HG02798 (cell line): ENCODE measurements around the gene PLCG2.

Source experiments
- ATAC-seq: cut with Tn5 transposase; IDR thresholded peaks from one replicate; pipeline ENCODE4 v1.9.1; 2021; ENCODE audit warnings: mild to moderate bottlenecking; ENCODE audit not compliant: unreplicated experiment, poor library complexity

The PLCG2 gene

GRCh38 chr16:81837312-81837751, 58.2 kb downstream of the PLCG2 start:
- ATAC-seq: no peak

GRCh38 chr16:81838794-81839193, 59.7 kb downstream of the PLCG2 start:
- peak; percentile 43 for ATAC-seq

DNA sequence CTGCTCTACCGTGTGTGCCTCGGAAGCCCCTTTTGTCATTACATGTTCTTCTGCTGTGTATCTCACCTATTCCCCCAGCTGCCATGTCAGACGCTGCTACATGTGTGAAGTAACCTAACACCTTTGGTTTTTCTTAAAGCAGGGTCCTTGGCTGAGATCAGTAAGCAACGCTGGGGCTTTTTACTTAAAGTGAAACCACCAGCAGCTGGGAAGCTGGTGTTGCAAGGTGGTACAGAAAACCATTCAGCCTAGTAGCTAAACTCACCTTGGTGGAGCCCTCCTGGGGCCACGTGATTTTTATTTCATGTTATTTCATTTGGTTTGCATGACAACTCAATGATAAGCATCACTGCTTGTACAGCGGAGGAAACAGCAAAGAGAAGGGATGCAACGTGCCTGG, 62.6 kb downstream of the PLCG2 start:
- peak; percentile 57 for ATAC-seq

DNA sequence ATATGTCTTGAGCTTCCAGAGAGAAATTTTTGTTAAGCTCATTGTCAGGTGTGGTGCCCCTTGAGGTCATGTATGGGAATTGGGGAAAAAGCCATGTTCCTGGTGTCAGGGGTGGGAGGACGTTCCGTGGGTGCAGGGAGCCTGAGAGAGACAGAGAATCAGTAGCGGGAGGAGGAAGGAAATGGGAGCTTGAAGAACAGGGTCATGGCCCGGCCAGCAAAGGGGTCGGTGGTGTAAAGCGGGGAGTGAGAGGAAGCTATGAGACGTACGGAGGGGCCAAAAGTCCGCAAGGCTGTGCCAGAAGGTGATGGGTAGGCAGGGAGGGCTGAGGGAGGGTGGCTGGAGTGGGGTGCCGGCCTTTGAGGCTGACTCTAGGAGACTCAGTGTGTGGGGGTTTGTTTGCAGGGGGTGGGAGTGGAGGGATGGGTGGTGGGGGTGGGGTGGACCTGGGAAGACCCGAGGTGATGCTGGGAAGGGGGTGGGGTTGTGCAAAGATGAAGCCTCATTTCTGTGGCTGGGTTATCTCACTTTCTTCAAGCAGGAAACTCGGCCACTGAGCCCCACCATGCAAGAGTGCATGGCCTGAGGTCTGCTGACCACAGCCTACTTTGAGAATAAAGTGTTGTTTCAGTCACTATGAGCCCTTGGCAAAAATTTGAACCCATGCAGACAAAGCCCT, 63.6 kb downstream of the PLCG2 start:
- ATAC-seq: no peak

DNA sequence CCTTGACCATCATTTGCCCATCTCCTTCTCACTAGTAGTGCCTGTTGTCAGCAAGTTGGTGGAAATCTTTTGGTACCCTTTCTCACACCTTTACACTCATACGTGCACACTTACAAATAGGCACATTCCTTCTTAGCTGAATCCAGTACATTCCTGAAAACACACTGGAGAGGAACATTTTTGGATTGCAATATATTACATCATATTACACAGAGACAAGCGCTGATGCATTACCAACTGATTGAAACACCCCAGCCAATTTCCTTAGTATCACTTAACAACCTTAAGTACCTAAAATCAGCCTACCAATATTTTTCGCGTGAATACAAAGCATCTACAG, 64.1 kb downstream of the PLCG2 start:
- no peak for ATAC-seq

- ATAC-seq: no peak
These were observed 64.6 kb downstream of the PLCG2 start for GRCh38 chr16:81843683-81844082.

GRCh38 chr16:81846105-81846504, 67.0 kb downstream of the PLCG2 start:
- no peak for ATAC-seq

- ATAC-seq: no peak
These were observed 69.3 kb downstream of the PLCG2 start for GRCh38 chr16:81848306-81848853.

GRCh38 chr16:81850197-81850944, 71.3 kb downstream of the PLCG2 start:
- no peak for ATAC-seq

DNA sequence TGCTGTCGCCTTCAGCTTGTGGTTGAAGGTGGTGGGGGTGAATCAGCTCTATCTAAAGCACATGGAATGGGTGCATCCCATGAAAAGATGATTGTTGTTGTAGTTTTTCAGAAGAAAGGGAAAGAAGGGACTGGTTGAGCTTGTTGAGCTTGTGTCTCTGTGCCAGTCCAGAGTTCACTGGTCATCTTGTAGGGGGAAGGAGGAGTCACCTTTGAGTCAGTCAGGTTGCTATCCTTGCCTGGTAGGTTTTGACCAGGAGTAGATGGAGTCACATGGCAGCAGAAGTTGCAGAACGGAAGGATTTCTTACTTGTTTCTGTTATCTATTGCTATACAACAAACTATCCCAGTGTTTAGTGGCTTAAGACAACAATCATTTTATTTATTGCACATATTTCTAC, 73.3 kb downstream of the PLCG2 start:
- no peak for ATAC-seq

- no peak for ATAC-seq
These were observed 76.6 kb downstream of the PLCG2 start for GRCh38 chr16:81855552-81856153.

DNA sequence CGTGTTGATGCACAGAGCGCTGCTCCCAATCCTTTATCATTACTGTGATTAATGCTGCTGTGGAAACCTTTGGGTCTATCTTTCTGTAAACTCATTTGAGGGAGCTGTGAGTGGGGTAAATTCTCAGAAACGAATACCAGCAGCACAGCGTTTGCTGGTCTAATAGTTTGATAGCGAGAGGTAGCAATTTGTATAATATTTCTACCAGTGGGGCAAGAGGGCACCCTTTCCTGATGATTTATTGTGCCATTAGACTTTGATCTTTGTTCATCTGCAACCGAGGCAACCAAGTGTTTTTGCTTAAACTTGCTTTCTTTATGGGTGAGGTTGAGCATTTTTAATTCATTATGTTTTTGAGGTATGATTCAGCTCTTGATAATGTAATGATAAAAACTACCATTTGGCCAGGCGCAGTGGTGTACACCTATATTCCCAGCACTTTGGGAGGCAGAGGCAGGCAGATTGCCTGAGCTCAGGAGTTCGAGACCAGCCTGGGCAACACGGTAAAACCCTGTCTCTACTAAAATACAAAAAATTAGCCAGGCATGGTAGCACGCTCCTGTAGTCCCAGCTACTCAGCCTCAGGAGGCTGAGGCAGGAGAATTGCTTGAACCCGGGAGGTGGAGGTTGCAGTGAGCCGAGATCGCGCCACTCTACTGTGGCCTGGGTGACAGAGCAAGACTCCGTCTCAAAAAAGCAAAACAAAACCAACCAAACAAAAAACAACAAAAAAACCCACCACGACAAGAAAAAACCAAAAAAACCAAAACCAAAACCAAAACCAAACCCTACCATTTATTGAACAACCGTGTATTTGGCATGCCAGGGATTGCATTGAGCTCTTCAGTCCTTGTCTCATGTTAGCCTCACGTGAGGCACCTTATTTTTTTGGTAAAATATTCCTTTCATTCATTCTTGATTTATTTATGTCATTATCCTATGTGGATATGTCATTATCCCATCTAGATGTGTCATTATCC, 81.5 kb downstream of the PLCG2 start:
- ATAC-seq: no peak

- ATAC-seq: no peak
These were observed 82.4 kb downstream of the PLCG2 start for GRCh38 chr16:81861503-81861902.

- ATAC-seq: no peak
These were observed 82.8 kb downstream of the PLCG2 start for GRCh38 chr16:81861915-81862314.

GRCh38 chr16:81863630-81864352, 84.7 kb downstream of the PLCG2 start:
- ATAC-seq: peak; percentile 84

DNA sequence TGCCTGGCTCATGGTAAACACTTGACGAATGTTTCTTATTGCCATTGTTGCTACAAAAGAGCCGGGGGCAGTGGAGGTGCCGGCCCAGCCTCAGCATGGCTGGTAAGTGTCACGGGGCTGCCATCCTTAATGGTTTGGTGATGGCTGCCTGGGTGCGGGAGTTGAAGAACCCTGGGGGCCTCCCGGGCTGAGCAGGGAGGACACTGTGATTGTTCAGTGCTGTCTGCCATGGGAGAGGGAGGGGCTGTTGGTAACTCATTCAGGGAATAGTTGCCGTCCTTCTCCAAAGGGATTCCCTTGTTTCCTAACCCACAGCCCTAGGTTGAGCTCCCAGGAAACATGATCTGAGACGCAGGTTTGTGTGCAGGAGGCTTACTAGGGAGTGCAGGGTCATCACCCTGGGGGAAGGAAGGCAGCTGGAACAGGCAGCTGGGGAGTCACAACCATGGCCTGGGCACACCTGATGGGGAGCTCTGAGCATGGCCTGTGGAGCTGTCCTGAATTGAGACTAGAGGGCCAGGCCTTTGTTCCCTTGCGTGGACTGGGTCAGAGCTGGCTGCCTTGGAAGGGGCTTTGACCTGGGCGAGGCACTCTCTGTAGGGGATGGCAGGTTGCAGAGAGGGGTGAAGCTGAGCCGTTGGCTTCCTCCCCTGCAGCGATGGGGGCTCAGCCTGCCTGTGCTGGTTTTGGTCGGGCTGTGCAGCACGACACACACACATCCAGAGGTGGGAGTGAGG, 85.7 kb downstream of the PLCG2 start:
- no peak for ATAC-seq

DNA sequence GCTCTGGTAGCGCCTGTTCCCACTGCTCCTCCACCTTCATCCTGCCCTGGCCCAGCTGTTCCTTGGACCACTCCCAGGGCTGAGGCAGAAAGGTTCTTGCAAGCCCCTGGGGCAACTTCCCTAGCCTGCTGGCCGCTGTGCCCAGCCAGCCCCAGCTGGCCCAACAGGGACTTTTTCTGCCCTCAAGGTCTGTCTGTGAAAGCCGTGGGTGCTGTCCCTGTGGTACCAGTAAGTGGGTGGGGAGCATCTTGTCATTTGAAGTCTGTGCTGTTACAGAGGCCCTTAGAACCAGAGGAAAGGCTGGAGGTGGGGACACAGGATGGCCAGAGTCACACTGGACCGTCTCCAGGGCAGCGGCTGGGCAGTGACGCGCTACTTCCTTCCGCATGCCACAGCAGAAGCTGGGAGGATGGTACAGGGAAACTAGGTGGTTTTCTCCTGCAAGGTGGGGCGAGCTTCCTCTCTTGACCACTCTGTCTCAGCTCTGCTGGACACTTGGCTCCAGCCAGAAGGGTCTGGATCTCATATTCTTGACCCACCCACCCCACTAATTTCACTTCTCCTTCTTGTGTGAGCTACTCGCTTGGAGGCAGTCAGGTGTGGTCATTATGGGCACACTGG, 87.8 kb downstream of the PLCG2 start:
- no peak for ATAC-seq

- no peak for ATAC-seq
These were observed 89.1 kb downstream of the PLCG2 start for GRCh38 chr16:81868057-81868748.
